ENCODE results near the gene CHST1.

Gene CHST1

DNA sequence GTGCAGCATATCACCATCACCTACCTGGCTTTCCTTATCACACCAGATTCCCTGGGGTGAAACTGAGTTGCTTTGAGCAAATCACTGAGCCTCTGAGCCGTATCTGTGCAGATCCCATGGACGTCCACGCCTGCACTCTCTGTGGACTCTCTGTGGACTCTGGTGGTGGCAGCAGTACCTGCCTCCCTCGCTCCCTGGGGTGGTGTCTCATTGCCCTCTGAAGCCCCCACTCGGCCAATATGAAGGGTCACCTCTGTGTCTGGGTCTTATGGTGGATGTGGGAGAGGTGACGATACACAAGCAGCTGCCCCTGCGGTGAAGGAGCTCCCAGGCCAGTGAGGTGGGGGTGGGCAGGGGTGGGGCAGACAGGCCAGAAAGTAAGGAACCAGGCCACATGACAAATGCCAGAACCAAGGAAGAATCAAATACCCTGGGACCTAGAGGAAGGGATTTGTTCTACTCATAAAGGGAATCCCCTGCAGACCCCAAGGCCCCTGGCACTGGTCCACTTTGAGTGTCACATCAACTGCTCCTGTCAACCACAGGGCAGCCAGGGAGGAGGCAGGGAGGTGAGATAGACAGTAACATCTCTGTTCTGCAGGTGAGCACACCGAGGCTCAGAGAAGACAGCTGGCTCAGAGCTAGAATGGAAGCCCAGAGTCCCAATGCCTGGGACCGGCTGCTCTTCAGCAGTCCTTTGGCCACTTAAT is 9.2 kb upstream of the CHST1 start:
- no peak for DNase-seq

DNA sequence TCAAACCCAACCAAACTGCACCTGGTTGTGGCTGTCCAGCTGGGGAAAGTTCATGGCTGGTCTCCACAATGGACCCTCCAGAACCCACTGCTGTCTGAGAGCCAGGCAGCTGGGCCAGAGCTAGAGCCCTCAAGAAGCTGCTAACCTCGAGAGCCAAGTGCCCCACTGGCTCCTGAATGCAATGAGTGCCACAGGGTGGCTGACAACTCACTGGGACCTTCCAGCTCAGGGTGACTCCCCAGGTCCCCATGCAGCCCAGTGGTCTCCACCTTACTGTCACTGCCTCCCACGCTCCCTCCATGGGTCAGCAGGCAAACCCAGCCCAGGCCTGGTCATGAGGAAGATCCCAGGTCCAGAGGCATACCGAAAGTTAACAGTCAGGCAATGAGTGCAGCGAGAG is 8.0 kb upstream of the CHST1 start:
- DNase-seq, result no peak

DNA sequence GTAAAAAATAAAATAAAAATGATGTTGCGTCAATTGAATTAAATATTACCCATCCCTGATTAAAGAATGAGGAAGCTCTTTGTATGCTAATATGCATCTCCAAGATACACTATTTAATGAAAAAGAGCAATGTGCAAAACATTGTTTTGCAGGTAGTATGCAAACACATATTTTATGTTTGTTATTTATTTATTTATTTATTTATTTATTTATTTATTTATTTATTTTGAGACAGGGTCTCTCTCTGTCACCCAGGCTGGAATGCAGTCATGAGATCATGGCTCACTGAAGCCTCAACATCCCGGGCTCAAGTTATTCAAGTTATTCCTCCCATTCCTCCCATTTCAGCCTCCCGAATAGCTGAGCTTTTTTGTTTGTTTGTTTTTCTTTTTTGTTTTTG is 7.2 kb upstream of the CHST1 start:
- no peak for DNase-seq

DNA sequence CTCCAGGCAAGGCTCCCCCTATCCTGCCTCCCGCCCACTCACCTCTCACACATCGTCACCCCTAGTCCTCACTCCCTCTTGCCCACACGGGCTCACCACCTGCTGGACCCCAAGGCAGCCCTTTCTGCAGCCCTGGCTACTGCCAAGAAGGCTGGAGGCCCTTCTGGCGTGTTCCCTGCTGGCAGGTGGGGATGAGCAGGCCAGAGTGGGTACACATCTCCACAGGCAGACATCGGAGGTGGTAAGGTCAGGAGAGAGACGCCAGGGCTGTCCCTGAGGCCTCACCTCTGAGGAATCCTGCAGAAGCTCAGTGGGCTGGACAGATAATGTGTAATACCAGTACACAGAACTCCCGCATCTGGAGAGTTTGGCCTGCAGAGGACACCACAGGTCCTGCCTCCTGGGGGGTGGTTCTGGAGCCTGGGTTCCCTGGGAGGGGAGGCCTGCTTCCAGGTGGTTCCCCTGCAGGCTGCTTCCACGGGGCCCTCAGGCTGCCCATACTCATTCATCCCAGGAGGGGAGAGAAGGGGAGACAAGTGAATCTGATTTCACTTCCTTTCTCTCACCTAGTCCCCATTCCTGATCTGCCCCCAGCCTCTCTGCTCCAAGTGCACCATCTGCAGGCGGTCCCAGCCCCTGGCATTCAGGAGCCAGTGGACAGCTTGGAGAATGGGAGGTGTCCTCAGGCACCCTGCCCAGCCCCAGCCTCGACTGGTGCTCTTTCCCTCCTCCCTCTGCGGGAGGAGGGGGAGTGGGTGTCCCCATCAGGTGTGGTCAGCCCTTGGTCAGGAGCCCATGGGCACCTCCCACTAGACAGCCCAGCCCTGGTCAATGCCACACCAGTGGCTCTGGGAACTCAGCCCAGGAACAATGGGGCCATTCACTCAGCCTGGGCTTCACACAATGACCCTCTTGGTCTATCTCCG is 6.1 kb upstream of the CHST1 start:
- DNase-seq, result no peak

DNA sequence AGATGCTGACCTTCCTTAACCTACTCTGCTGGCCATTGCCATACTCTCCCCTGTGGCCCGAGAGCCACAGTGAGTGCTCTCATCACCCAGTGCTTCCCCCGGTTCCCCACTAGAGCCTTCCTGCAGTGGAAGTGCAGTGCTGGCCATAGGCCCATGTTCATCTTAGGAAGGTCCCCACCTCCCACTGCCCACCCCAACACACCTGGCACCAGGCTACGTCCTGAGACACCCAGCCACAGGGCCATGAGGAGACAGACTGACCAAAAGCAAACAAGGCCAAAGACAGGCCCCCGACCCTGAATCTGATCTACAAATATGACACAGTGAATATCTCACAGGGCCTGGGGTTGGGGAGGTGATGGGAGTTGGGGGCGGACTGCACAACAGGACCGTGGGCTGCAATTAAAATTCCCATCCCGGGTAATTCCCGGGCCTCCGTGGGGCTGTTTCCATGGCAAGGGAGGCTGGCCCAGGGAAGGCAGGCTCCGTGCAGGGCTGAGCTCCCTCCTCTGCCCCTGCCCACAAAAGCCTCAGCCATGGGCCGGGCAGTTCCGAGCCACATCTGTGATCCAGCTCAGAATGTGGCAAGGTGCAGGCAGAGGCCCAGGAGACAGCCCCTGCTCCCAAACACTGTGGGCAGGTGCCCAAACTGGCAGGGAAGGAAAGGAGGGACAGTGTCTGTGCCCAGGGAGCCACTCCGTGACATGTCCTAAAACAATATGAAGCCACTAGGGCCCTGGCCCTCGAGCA is 5.1 kb upstream of the CHST1 start:
- DNase-seq, result no peak

DNA sequence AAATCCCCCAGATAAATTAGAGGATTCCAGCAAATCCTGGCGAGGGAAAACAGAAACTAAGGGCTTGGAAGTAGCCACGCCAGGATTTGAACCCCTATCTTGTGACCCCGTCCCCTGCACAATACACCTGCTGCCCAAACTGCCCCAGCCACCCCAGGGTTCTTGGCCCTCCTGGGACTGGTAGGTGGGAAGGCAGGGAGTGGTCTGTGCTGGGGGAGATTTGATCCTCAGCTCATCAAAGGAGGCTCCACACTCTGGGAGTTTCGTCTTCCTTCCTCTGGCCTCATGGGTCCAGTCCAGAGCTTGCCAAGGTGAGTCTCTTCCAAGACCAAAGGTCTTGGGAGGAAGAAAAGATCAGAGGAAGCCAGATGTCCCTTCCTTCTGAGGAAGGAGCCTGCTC is 4.5 kb upstream of the CHST1 start:
- DNase-seq, result no peak

DNA sequence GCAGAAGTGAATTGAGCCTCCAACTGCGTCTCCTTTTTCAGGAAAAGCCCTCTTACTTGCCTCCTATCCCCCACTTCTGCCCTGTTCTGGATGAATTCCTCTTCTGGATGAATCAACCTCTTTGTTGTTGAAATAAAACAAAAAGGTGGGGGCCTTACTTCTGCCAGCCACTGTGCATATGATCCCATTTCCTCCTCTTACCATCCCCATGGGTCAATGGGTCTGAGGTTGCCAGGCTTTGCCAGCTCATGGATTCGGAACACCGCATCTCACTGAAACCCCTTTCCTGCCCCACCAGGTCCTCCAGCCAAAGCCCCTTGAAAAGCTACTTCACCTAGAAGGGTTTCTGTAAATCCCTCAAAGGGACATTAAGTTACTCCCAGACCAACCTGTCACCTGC is 3.7 kb upstream of the CHST1 start:
- no peak for DNase-seq

DNA sequence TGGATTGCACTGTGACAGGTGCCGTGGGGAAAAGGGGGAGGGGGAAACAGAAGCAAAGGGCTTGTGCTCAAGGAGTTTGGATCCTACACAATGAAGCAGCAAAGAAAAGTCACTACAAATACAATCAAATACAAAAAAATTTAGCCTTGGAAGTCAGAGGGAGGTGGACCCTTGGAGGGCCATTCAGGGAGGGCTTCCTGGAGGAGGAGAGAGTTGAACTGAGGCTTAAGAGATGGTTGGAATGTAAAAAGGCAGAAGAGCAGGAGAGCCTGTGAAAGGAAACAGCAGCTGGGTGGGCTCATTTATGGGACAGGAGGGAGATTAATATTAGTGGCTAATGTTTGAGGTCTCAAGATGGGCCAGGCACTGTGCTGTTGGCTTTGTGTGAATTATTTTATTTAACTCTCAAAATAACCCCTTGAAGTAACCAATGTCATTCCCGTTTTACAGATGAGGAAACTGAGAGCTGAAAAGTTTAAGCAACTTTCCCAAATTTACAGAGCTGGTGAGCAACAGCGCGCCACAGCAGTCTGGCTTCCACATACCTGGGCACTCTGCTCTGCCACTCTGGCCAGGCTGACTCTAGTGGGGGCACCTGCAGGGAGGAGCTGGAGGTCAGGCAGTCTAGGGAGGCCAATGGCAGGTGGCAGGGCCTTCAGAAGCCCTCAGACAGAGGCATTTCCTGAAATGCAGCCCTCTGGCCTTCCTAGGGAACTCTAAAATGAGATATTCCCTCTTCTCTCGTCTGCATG is 2.7 kb upstream of the CHST1 start:
- DNase-seq, result no peak

DNA sequence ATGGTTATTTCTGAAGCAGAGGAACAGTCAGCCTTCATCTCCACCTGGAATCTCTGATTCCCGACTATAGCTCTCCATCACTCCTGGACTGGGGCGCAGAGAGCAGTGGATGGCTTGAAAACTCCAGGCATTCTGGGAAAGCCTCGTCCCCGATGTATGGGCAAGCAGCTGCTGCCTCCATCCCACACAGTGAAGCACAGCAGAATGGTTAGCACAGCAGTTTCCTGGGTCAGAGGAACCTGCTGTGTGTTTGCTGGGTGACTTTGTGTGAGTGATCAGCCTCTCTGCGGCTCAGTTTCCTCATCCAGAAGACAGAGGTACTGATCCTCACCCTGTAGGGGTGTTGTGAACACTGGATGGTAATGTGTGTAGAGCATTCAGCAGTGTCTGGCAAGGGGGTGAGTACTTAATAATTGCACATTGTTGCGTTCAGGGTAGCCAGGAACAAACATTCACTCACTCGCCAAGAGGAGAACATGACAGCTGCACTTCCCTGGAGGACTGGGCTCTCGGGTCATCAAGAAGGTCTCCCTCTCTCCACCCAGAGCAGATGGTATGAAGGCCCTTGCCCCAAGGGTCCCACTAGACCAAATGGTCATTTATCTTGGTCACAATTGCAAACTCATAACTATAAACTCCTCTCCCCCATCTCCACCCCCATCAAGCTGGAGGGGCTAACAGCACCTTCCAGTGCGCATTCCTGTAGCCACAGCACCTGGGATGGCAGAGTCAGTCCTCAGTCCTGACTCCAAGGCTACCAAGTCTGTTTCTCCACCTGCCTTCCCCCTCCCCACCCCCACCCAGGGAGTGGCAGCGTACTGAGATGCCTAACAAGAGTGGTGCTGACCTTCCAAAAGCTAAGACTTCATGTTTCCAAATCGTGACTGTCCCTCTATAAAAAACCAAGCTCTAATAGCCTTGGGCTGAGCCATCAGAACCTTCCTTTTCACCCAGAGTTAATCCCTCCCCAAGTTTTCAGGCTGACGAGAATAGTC is 1.5 kb upstream of the CHST1 start:
- DNase-seq, result no peak

DNA sequence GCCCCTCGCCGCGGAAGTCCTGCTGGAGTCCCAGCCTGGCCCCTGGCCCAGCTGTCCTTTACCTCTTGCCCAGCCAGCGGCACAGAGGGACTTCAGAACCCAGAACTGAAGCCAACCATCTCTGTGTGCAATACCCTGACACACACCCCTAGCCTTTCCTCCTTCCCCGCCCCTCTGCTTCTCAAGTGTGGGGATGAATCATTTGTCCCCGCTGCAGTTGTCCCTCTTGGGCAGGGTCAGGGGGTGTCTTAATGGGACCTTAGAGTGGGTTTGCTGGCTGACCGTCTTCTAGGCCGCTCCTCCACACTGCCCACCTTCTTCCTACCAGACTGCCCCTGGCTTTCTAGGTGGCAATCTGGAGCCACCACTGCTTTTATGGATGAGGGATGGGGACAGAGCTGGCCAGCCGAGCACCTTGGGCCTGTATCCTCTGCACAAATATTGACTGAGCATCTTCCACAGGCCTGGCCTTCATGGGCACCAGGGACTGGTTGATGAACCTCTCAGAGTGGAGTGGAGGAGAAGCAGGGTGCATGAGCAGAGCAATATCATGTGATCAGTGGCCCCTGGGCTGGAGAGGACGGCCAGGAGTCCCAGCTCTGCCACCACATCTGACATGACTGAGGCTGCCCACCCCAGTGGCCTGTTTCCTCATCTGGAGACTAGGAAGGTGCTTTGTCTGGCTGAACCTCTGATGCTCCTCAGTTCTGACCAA is 668 bp upstream of the CHST1 start:
- DNase-seq, result no peak

DNA sequence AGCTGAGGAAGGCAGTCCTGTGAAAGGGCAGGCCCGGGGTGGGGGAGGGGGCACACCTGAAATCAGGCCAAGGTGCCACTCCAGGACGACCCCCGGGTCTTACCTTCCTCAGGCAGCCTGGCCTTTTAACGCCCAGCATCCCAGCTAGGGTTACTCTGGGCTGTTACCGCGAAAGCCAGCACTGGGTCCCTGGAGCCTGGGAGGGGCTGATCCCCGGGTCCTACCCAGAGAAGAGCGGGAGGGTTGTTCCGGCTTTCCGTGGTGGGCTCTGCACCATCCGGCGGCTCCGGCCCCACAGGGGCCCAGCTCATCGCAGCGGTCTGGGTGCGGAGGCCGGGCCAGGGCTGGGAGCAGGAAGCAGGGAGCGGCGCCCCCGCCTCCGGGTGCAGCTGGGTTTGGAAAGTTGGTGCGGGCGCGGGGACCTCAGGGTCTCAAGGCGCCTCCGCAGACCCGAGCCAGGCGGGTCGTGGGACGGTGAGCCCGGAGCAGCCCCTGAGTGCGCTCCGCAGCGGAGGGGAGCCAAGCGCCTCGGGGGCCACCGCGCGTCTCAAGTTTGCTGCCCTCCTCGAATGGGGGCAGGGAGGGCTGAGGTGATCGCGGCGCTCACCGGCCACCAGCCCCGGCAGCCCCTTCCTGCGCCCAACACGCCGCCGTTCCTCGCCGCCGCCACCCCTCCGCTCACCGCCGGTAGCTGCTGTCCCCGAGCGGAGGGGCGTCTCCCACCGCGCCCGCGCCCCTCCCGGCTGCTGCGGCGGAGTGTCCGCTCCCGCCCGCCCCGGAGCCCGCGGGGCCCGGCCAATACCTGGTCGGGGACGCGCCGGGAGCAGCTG is 831 bp downstream of the CHST1 start:
- DNase-seq, result no peak

DNA sequence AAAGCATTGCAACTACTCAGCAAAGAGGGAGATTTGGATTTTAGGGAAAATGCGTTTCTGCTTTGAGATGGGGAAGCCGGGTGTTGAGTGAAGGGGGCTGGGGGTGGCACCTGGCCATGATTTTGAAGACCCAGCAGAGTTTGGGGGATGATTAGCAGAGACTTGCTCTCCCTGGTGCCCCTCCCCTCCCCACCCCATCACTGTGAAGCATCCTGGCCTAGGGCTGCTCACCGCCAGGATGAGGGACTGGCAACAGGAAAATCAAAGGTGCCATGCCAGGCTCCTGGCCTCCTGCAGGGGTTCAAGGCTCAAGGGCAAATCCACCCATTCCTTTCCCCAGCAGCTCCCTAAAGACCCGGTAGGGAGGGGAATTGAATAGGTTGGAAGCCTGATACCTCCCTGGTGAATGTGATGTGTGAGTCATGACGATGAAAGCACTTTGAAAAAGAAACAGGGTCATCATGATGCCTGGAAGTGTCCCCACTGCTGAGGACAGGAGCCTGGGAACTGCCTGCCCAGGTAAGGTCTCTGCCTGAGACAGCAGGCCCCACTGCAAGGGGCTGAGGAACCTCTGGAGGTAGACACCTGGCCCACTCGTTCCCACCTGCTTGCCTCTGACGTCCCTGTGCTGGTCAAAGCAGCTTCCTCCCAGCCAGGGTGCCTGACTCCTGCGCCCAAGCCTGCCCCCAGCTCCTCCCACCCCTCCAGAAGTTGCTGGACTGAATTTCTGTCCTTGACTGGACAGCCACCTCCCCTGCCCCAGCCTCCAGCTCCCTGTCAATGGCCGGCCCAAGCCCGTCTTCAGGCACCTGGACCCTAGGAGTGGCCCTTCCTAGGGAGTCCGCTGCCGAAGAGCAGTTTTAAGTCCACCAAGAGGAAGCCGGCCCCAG is 1.7 kb downstream of the CHST1 start:
- no peak for DNase-seq

DNA sequence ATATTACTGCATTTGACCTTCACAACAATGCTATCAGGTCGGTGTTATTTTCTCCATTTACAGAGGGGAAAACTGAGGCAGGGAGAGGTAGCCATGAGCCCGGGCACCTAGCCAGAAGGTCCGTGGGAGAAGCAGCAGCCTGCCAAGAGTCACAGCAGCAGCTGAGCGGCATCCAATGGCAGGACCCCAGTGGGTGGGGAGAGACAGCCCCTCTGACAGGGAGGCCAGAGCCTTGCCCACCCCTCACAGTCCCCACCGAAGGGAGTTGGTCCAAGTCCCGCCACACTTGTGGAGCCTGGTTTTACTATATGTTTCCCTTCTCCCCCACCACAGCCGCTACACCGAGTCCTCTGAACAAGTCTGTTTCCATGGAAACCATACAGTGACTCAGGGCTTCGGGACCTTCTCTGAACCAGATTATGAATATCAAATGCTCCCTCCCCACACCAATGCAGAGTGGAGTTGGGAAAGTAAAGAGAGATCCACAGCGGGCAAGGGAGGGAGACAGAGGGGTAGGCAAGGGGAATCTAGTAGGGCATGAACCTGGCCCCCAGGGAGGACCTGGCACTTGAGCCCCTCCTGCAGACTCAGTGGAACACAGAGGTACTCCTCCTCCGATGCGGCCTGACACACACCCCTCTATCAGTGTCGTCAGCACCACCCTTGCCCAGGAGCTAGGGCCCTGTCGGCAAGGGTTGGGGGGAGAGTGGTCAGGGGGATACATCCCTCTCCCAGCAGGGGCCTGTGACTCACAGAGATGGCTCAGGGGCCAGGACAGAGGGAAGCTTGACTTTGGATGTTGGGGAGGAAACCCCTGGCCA is 2.5 kb downstream of the CHST1 start:
- DNase-seq, result no peak

DNA sequence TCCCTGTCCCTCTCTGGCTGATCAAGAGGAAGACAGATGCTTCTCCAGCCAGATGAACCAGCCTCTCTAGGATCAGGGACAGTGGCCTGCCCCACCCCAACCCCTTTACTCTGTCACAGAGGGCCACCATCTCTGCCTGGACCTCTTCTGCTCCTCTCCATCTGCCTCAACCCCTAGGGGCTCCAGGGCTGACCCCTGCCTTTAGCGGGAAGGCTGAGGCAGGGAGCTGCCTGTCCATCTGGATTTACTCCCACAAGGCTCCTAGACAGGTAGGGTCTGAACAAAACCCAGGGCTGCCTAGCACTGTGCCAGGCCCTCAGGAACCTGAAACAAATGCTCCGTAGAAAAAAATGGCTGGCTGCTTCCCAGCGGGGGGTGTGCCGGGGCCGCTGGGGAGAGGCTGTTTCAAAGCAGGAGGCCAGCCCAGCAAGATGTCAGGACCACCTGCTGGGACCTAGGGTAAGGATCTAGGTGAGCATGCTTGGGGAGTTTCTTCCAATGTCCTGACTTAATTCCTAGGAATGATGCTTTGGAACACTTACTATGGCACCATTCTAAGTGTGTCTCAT is 3.2 kb downstream of the CHST1 start:
- no peak for DNase-seq

DNA sequence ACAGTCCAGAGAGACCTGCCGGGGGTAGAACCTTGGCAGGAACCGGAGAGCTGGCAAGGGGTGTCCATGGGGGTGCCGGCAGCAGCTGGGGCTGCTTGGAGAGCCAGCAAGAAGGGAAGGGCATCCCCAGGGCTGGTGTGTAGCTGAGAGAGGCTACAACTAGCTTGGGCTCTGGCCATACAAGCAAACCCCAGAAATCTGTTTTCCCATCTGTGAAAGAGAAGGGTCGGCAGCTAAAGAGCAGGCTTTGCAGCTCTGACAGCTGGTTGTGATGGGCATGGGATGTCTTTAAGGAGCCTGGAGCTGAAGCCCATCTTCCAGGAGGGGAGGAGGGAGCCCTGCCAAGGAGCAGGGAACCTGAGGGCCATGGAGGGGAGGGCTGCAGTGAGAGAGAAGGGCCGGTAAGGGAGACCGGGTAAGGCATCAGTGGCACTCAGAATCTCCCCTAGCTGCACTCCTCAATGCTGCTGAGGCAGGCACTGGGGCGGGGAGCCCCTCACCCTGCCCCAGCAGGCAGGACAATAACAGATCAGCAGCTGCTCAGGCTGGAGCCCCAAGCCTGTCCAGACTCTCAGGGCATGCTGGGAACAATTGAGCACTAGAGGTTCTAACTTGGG is 3.9 kb downstream of the CHST1 start:
- no peak for DNase-seq

DNA sequence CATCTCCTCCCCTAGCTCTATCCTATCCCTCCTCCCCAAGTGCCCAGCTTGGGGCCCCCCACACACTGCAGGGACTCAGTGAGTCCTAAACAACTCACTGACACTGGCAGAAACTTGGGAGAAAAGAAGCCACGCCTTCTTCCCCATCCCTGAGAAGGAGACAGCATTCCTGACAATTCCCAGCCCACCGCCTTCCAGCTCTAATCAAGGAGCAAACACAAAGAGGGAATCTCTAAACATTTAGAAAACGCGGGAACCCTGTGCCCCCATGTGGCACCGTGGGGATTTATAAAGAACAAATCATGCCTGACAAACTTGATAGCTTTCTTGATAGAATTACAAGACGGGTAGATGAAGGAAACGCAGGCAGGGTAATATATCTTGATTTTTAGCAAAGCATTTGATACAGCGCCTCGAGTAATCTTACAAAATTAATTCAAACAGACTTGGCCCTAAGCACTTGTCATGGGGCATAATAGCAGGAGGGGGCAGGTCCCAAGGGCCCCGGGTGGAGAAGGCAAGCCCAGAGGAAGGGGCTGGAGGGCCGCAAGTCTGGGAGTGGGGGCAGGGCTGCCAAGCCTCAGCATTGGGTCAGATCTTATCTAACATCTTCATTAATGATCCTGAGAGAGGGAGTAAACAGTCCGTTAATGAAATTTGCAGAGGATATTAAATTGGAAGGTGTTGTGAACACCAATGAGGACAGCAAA is 4.5 kb downstream of the CHST1 start:
- DNase-seq, result no peak

DNA sequence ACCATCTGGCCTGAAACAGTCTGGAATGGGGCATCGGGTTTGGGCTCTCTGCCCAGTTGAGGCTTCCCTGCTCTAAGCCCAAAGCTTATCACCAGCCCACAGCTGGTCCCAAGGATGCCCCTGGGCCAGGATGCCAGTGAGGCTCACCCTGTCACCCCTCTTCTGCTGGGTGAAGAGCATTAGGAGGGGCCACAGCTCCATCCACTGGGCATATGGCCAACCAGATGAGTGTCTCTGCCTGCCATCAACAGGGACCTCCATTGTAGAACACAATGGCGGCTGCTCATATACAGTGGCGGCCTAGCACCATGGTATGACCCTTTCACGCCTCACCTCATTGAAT is 5.6 kb downstream of the CHST1 start:
- no peak for DNase-seq

Measured in stimulated activated CD4-positive, alpha-beta T cell treated with anti-CD3 and anti-CD28 coated beads, Interleukin-12 subunit alpha, Interleukin-12 subunit beta, amount 100 ng/mL, for 4 hours (primary cell).